GM12878 (cell line): ENCODE measurements around the gene CDCP2. TPM values are rescaled to one million over a fixed set of nuclear protein-coding genes. Genes with fewer than 3 reads are reported as not detected.

Experiments used
- ATAC-seq: fragments of 200-7000 bp; cut with Tn5 transposase; 3 replicates; pipeline ENCODE4 v1.9.1; 2020; ENCODE audit warnings: mild to moderate bottlenecking, moderate library complexity
- BruUV-seq: library from RNA; stranded (reverse); fragments of 400-500 nt; replicated peaks from 2 replicates; lab custom pipeline; 2021; lab: Mats Ljungman, UMichigan
- CTCF ChIA-PET: fragments of 300-600 bp; sonication (Branson Sonifier 250); formaldehyde crosslinking; extraction: SDS; loops from one replicate; lab custom pipeline; 2021; ENCODE audit warnings: inconsistent platforms; lab: Yijun Ruan, JAX
- POLR2A ChIA-PET: fragments of 350-600 bp; formaldehyde crosslinking; extraction: SDS; loops from one replicate; lab custom pipeline; 2021; ENCODE audit warnings: inconsistent platforms; lab: Charles Lee
- RAD21 ChIA-PET: fragments of 300-600 bp; sonication (Branson Sonifier 250); formaldehyde crosslinking; loops from one replicate; lab custom pipeline; 2023; ENCODE audit warnings: antibody characterized with exemption; ENCODE audit not compliant: unreplicated experiment; lab: Charles Lee
- SMC1A ChIA-PET: fragments of 300-600 bp; sonication (Branson Sonifier 250); formaldehyde crosslinking; loops from one replicate; lab custom pipeline; 2023; ENCODE audit not compliant: unreplicated experiment, uncharacterized antibody; lab: Charles Lee
- DNase-seq: peaks from one replicate; pipeline ENCODE4 v3.0.0-alpha.2; 2011; ENCODE audit warnings: low read depth, low spot score
- FAIRE-seq: peaks from 3 replicates; lab custom pipeline; 2011; peaks lifted over from hg19 to GRCh38; lab: Jason Lieb, UNC
- H2AFZ ChIP-seq: 2 replicates; pipeline ENCODE4 v1.6.0; 2011; ENCODE audit warnings: low read depth, low read length, control low read depth; ENCODE audit not compliant: control insufficient read depth
- H3K27ac ChIP-seq: 2 replicates; pipeline ENCODE4 v1.5.1; 2011; ENCODE audit warnings: control low read depth; ENCODE audit not compliant: control insufficient read depth, insufficient read depth
- H3K27me3 ChIP-seq, 2 experiments: replicated peaks in 1 of 2; 2 replicates each; pipeline versions ENCODE4 v1.6.0 to v1.6.1; 2011; ENCODE audit warnings: low read length in 1 of 2; ENCODE audit not compliant: control insufficient read depth in 2 of 2, insufficient read depth in 2 of 2
- H3K36me3 ChIP-seq, 2 experiments: 2 replicates each; pipeline ENCODE4 v1.5.1; 2011; ENCODE audit warnings: low read length in 1 of 2; ENCODE audit not compliant: control insufficient read depth in 2 of 2, insufficient read depth in 2 of 2
- H3K4me1 ChIP-seq: 2 replicates; pipeline ENCODE4 v1.6.1; 2011; ENCODE audit warnings: mild to moderate bottlenecking, low read length, moderate library complexity, mixed read lengths; ENCODE audit not compliant: control insufficient read depth, insufficient read depth
- H3K4me2 ChIP-seq: 2 replicates; pipeline ENCODE4 v1.6.0; 2011; ENCODE audit warnings: control low read depth; ENCODE audit not compliant: control insufficient read depth, insufficient read depth
- H3K4me3 ChIP-seq: fragments of 200-600 bp; sonication (generic); 2 replicates; pipeline ENCODE4 v1.5.1; 2016
- H3K79me2 ChIP-seq: 2 replicates; pipeline ENCODE4 v1.6.0; 2011; ENCODE audit warnings: low read length; ENCODE audit not compliant: control insufficient read depth, insufficient read depth
- H3K9ac ChIP-seq: 2 replicates; pipeline ENCODE4 v1.8.0; 2011; ENCODE audit warnings: low read length, control low read depth, mixed read lengths; ENCODE audit not compliant: control insufficient read depth, insufficient read depth
- H3K9me3 ChIP-seq: replicated peaks from 3 replicates; pipeline ENCODE4 v1.5.1; 2011; ENCODE audit warnings: mild to moderate bottlenecking, low read length; ENCODE audit not compliant: control insufficient read depth, insufficient read depth
- H4K20me1 ChIP-seq: 2 replicates; pipeline ENCODE4 v1.6.0; 2011; ENCODE audit not compliant: control insufficient read depth, insufficient read depth
- BMI1 ChIP-seq: fragments of 450-650 bp; IDR thresholded peaks from 2 replicates; pipeline ENCODE4 v1.6.1; 2016; ENCODE audit warnings: mild to moderate bottlenecking, moderate library complexity, borderline replicate concordance
- EP300 ChIP-seq, 2 experiments: fragments of 150-350 bp in 1 of 2; IDR thresholded peaks; 2 replicates each; pipeline ENCODE4 v1.6.1; 2011 to 2012; ENCODE audit warnings: low read depth in 2 of 2, low read length in 2 of 2, borderline replicate concordance in 1 of 2, improper control_type of control experiment in 1 of 2, inconsistent platforms in 1 of 2; ENCODE audit not compliant: control insufficient read depth in 1 of 2
- FOXK2 ChIP-seq: fragments of 450-650 bp; IDR thresholded peaks from 2 replicates; pipeline ENCODE4 v1.6.1; 2017; ENCODE audit warnings: mild to moderate bottlenecking, moderate library complexity
- FOXM1 ChIP-seq: IDR thresholded peaks from 2 replicates; pipeline ENCODE4 v1.6.1; 2012; ENCODE audit warnings: low read depth, mild to moderate bottlenecking, inconsistent platforms, low read length, moderate library complexity
- IKZF2 ChIP-seq, 2 experiments: fragments of 450-650 bp; IDR thresholded peaks; 2 replicates each; pipeline ENCODE4 v1.6.1; 2017; ENCODE audit warnings: mild to moderate bottlenecking in 2 of 2, moderate library complexity in 2 of 2
- NBN ChIP-seq: fragments of 450-650 bp; IDR thresholded peaks from 2 replicates; pipeline ENCODE4 v1.6.1; 2016
- PAX8 ChIP-seq: fragments of 450-650 bp; IDR thresholded peaks from 2 replicates; pipeline ENCODE4 v1.6.1; 2017; ENCODE audit warnings: mild to moderate bottlenecking, moderate library complexity
- POLR2AphosphoS5 ChIP-seq: IDR thresholded peaks from 2 replicates; pipeline ENCODE4 v1.6.1; 2011; ENCODE audit warnings: mild to moderate bottlenecking, low read length, inconsistent platforms
- RELA ChIP-seq: fragments of 450-650 bp; IDR thresholded peaks from 2 replicates; pipeline ENCODE4 v1.8.0; 2014; ENCODE audit warnings: borderline replicate concordance; ENCODE audit not compliant: partially characterized antibody
- REST ChIP-seq: IDR thresholded peaks from 2 replicates; pipeline ENCODE4 v1.6.1; 2012; ENCODE audit warnings: mild to moderate bottlenecking, low read depth, low read length
- SPI1 ChIP-seq: IDR thresholded peaks from 2 replicates; pipeline ENCODE4 v1.6.1; 2011; ENCODE audit warnings: low read depth, mild to moderate bottlenecking, low read length, moderate library complexity, borderline replicate concordance; ENCODE audit not compliant: insufficient read depth
- TBL1XR1 ChIP-seq: IDR thresholded peaks from 2 replicates; pipeline ENCODE4 v1.6.1; 2012; ENCODE audit warnings: low read depth, low read length, improper control_type of control experiment
- USF2 ChIP-seq: IDR thresholded peaks from 2 replicates; pipeline ENCODE4 v1.6.1; 2011; ENCODE audit warnings: low read depth, low read length, improper control_type of control experiment, borderline replicate concordance
- WRNIP1 ChIP-seq: IDR thresholded peaks from 2 replicates; pipeline ENCODE4 v1.6.1; 2011; ENCODE audit warnings: low read depth, low read length, improper control_type of control experiment, borderline replicate concordance
- YY1 ChIP-seq: IDR thresholded peaks from 2 replicates; pipeline ENCODE4 v1.6.1; 2011; ENCODE audit warnings: low read depth, mild to moderate bottlenecking, low read length
- WGBS: methylation state at CpG from one replicate; pipeline ENCODE4 v1.1.6; 2016; ENCODE audit warnings: low lambda C conversion rate; ENCODE audit not compliant: insufficient replicate concordance, insufficient coverage; ENCODE audit errors: missing lambda C conversion rate; 5-methylcytosine and 5-hydroxymethylcytosine counted together
- in situ Hi-C: fragments of 300-500 bp; cut with MboI; formaldehyde crosslinking; loops from 9 replicates; pipeline ENCODE4 v1.14.3; 2018; ENCODE audit warnings: mixed read lengths
- intact Hi-C: fragments of 100-400 bp; cut with micrococcal nuclease; formaldehyde crosslinking; loops from one replicate; pipeline ENCODE4 v1.14.2; 2022; ENCODE audit not compliant: unreplicated experiment
- polyA plus RNA-seq, 11 experiments: library from polyadenylated mRNA; depleted of rRNA in 4 of 11; unstranded in 6 of 11; stranded (reverse) in 5 of 11; fragments of >200 nt; fragmentation: Nextera tagmentation in 4 of 11; fragmentation: Illumina TruSeq in 1 of 11; extraction: Ambion mirVana in 4 of 11; extraction: Trizol in 1 of 11; gene quantifications; 1 replicate in 1 of 11; 2 replicates in 10 of 11; pipeline versions ENCODE4 v1.2.1 to v1.2.3, GENCODE V29; 2011 to 2016; ENCODE audit warnings: inconsistent platforms in 2 of 11, missing spikeins in 2 of 11, low read depth in 1 of 11
- total RNA-seq, 4 experiments: library from RNA; depleted of rRNA in 3 of 4; stranded (reverse); fragments of >200 nt in 3 of 4; fragmentation: Illumina TruSeq in 1 of 4; extraction: Trizol in 1 of 4; gene quantifications; 2 replicates each; pipeline versions ENCODE4 v1.2.1 to v1.2.3, GENCODE V29; 2013 to 2021
- TF ChIP-seq, protein P1 (sequence below): IDR thresholded peaks from 2 replicates; pipeline ENCODE4 v1.6.1; 2011; ENCODE audit warnings: borderline replicate concordance, low read depth, mild to moderate bottlenecking, moderate library complexity, mixed read lengths, low read length; ENCODE audit not compliant: insufficient read depth; ENCODE audit errors: extremely low read length
- TF ChIP-seq, protein P2 (sequence below): fragments of 450-650 bp; IDR thresholded peaks from 2 replicates; pipeline ENCODE4 v1.6.1; 2017; ENCODE audit warnings: mild to moderate bottlenecking, low read depth, inconsistent platforms; ENCODE audit not compliant: poor library complexity, severe bottlenecking

Gene CDCP2
- total and polyA plus RNA-seq, 10 of the 15 experiments (the other 5 are each of a cell fraction or from before 2014, with no cell fraction given), result 0.06 TPM; not detected in 9

DNA sequence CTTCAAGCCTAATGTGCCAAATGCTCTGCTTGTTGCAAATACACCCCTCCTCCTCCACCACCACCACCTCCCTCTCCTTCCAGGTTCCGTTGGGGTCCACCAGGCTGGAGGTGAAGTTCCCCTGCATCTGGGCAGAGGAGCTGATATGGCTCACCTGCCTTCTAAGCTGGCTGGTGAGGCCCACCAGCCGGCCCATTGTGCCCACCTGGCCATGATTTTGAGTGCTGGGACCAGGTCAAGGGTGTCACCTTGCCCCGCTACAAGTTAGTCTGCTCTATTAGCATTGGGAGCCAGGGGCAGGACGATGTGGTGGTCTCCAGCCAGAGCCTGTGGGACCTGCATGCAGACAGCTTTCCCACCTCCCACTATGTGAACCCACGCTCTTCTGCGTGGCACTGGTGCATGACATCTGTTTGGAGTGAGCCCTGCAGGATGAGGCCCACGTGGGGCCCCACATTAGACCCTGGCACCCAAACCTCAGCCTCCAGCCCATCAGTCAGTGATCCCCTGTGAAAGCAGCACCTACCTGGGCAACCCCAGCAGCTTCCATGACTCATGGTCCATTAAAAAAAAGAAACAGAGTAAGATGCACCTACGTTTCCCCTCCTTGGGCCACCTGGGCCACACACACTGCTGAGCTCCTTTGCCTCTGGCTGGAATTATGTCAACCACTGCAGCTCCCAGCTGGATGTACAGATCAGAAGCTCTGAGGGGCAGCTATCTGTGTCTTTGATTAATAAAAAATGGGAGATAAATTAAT lies 15.6 kb upstream of the CDCP2 start:
- SMC1A ChIA-PET, result no interaction called here
- FAIRE-seq, result no peak
- no peak overlapping the region for H3K4me2 ChIP-seq
- intact Hi-C loops (no loop called here), in situ Hi-C loops (no loop called here)
- no peak overlapping the region for H3K9ac ChIP-seq
- 57% methylated on average over 7 of the region's 8 CpGs for WGBS
- H3K27ac ChIP-seq, result no peak overlapping the region
- no peaks in the 10 kb centered on the region for H3K9me3 ChIP-seq
- no peaks in the 10 kb centered on the region for H3K27me3 ChIP-seq
- no peak overlapping the region for H2AFZ ChIP-seq
- no peak for ATAC-seq
- no TSS peak for BruUV-seq
- H3K4me1 ChIP-seq, result no peaks in the 10 kb centered on the region
- DNase-seq, result no peak
- RAD21 ChIA-PET, result no interaction called here
- no peaks in the 10 kb centered on the region for H3K36me3 ChIP-seq
- H3K79me2 ChIP-seq, result no peaks in the 10 kb centered on the region
- CTCF ChIA-PET, result no interaction called here
- H4K20me1 ChIP-seq, result no peaks in the 10 kb centered on the region
- POLR2A ChIA-PET, result no interaction called here
- H3K4me3 ChIP-seq, result no peak overlapping the region
- no peak for TF ChIP-seq USF2
- TF ChIP-seq REST, result no peak
- TF ChIP-seq YY1, result no peak
- TF ChIP-seq RELA, result no peak
- TF ChIP-seq BMI1, result no peak
- TF ChIP-seq EP300 (IDR thresholded peaks at IDR 0.05; ENCODE audit: borderline replicate concordance in 1 of 2, control insufficient read depth in 1 of 2, low read depth in 2 of 2, low read length in 2 of 2), result no peak
- TF ChIP-seq FOXM1, result no peak
- TF ChIP-seq WRNIP1, result no peak
- no peak for TF ChIP-seq FOXK2
- TF ChIP-seq POLR2AphosphoS5, result no peak
- TF ChIP-seq PAX8, result no peak
- TF ChIP-seq, protein P1, sequence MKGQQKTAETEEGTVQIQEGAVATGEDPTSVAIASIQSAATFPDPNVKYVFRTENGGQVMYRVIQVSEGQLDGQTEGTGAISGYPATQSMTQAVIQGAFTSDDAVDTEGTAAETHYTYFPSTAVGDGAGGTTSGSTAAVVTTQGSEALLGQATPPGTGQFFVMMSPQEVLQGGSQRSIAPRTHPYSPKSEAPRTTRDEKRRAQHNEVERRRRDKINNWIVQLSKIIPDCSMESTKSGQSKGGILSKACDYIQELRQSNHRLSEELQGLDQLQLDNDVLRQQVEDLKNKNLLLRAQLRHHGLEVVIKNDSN, result no peak
- no peak for TF ChIP-seq SPI1
- no peak for TF ChIP-seq TBL1XR1
- TF ChIP-seq IKZF2 (IDR thresholded peaks at IDR 0.05), result no peak
- TF ChIP-seq NBN, result no peak
- TF ChIP-seq, protein P2, sequence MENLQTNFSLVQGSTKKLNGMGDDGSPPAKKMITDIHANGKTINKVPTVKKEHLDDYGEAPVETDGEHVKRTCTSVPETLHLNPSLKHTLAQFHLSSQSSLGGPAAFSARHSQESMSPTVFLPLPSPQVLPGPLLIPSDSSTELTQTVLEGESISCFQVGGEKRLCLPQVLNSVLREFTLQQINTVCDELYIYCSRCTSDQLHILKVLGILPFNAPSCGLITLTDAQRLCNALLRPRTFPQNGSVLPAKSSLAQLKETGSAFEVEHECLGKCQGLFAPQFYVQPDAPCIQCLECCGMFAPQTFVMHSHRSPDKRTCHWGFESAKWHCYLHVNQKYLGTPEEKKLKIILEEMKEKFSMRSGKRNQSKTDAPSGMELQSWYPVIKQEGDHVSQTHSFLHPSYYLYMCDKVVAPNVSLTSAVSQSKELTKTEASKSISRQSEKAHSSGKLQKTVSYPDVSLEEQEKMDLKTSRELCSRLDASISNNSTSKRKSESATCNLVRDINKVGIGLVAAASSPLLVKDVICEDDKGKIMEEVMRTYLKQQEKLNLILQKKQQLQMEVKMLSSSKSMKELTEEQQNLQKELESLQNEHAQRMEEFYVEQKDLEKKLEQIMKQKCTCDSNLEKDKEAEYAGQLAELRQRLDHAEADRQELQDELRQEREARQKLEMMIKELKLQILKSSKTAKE, result no peak
